HEK293T (cell line): ENCODE data around the gene GPR142.

Source experiments
- CTCF ChIA-PET: fragments of 350-600 bp; formaldehyde crosslinking; extraction: SDS; loops from one replicate; lab custom pipeline; 2021; ENCODE audit warnings: antibody characterized with exemption, inconsistent platforms; lab: Yijun Ruan, JAX
- POLR2A ChIA-PET: fragments of 350-600 bp; formaldehyde crosslinking; extraction: SDS; loops from one replicate; lab custom pipeline; 2020; ENCODE audit warnings: antibody characterized with exemption, inconsistent platforms; lab: Yijun Ruan, JAX
- DNase-seq: peaks from one replicate; pipeline ENCODE4 v3.0.0; 2012; ENCODE audit warnings: mixed read lengths; ENCODE audit errors: extremely low spot score
- ARNT ChIP-seq: fragments of 450-650 bp; IDR thresholded peaks from 2 replicates; pipeline ENCODE4 v1.6.1; 2017; ENCODE audit warnings: mild to moderate bottlenecking
- BHLHE40 ChIP-seq: fragments of 450-650 bp; IDR thresholded peaks from 2 replicates; pipeline ENCODE4 v1.6.1; 2016; ENCODE audit warnings: mild to moderate bottlenecking, moderate library complexity, borderline replicate concordance
- ELF4 ChIP-seq: fragments of 450-650 bp; IDR thresholded peaks from 2 replicates; pipeline ENCODE4 v1.6.1; 2017; ENCODE audit warnings: antibody characterized with exemption
- FOXA1 ChIP-seq: fragments of 450-650 bp; IDR thresholded peaks from 2 replicates; pipeline ENCODE4 v1.6.1; 2016; ENCODE audit warnings: mild to moderate bottlenecking
- FOXK2 ChIP-seq: fragments of 450-650 bp; IDR thresholded peaks from 2 replicates; pipeline ENCODE4 v1.6.1; 2016; ENCODE audit warnings: mild to moderate bottlenecking
- FOXM1 ChIP-seq: fragments of 450-650 bp; IDR thresholded peaks from 2 replicates; pipeline ENCODE4 v1.6.1; 2017; ENCODE audit warnings: mild to moderate bottlenecking, borderline replicate concordance
- HDGF ChIP-seq: fragments of 450-650 bp; IDR thresholded peaks from 2 replicates; pipeline ENCODE4 v1.6.1; 2017; ENCODE audit warnings: antibody characterized with exemption, borderline replicate concordance
- L3MBTL2 ChIP-seq: fragments of 450-650 bp; conservative IDR thresholded peaks from 2 replicates; pipeline ENCODE4 v1.6.1; 2016; ENCODE audit warnings: mild to moderate bottlenecking
- LEF1 ChIP-seq: fragments of 450-650 bp; IDR thresholded peaks from 2 replicates; pipeline ENCODE4 v1.6.1; 2017; ENCODE audit warnings: mild to moderate bottlenecking, borderline replicate concordance
- NFRKB ChIP-seq: fragments of 450-650 bp; IDR thresholded peaks from 2 replicates; pipeline ENCODE4 v1.6.1; 2016; ENCODE audit warnings: mild to moderate bottlenecking, moderate library complexity
- SP1 ChIP-seq: fragments of 450-650 bp; IDR thresholded peaks from 2 replicates; pipeline ENCODE4 v1.6.1; 2017
- SUZ12 ChIP-seq: fragments of 450-650 bp; IDR thresholded peaks from 2 replicates; pipeline ENCODE4 v1.6.1; 2016; ENCODE audit warnings: mild to moderate bottlenecking
- TARDBP ChIP-seq: fragments of 450-650 bp; IDR thresholded peaks from 2 replicates; pipeline ENCODE4 v1.6.1; 2016
- ZNF384 ChIP-seq: fragments of 450-650 bp; IDR thresholded peaks from 2 replicates; pipeline ENCODE4 v1.6.1; 2016

GPR142 gene

DNA sequence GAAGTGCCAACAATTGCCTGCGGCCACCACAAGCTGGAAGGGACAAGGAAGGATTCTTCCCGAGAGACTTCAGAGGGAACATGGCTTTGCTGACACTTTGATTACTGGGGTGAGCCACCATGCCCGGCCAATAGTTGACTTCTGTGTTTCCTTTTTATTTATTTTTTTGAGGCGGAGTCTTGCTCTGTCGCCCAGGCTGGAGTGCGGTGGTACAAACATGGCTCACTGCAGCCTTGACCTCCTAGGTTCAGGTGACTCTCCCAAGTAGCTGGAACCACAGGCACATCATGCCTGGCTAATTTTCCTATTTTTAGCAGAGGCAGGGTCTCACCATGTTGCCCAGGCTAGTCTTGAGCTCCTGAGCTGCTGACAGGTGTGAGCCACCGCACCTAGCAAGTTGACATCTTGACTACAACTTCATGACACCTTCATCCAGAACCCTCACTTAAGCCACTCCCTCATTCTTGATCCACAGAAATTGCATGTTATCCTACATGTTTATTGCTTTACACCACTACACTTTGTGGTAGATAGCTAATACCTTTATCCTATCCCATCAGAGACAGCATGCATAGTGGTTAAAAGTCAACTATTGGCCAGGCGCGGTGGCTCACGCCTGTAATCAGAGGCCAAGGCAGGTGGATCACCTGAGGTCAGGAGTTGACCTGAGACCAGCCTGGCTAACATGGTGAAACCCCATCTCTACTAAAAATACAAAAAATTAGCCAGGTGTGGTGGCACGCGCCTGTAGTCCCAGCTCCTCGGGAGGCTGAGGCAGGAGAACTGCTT lies 48.5 kb downstream of the GPR142 start:
- ChIA-PET CTCF (interaction anchor here (1.9 kb wide), 1 partner anchor 37 kb away, joined by 6 read pairs; no protein-coding TSS in a partner anchor), POLR2A (interaction anchor here (1.3 to 3.3 kb wide), 2 partner anchors 15 to 38 kb away, joined by 3 to 19 read pairs; no protein-coding TSS in a partner anchor)
- DNase-seq = no peak
- TF ChIP-seq FOXK2 (no peak), BHLHE40 (no peak), ZNF384 (no peak), SP1 (no peak), FOXM1 (no peak), FOXA1 (no peak), TARDBP (no peak), ARNT (no peak), ELF4 (no peak), L3MBTL2 (no peak), NFRKB (no peak)

DNA sequence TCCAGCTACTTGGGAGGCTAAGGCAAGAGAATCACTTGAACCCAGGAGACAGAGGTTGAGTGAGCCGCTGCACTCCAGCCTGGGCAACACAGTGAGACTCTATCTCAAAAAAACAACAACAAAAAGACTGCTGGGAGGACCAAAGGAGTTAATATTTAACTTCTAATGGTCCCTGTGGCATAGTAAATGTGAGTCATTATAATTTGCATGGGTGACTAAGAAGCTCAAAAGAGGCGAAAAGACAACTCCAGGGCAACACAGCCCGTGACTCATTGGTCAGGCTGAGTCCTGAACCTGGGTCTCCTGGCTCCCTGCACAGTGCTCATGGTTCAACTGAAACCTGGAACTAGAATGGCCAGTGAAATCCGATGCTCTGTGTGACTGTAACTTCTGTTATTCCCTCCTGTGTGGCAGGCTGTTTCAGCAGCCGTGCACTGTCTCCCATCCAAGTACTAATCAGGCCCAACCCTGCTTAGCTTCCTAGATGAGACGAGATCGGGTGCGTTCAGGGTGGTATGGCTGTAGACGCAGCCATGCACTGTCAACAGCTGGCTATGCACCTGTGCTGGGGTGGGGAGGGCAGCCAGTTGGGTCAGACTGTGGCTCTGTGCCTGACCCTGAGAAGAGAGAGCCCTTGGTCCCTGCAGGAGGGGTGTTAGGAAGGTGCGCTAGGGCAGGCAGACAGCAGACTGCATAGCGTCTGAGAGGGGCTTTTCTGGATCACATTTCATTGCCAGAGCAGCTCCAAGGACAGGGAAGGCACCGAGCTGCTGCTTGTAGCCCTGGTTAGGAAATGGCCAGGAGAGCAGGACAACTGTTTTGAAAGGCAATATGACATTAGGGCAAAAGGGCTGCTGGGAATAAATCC lies 50.1 kb downstream of the GPR142 start:
- CTCF ChIA-PET = interaction anchor here (1.9 kb wide), 1 partner anchor 38 kb away, joined by 6 read pairs; no protein-coding TSS in a partner anchor
- no peak for TF ChIP-seq ELF4
- no peak for TF ChIP-seq LEF1
- no peak for TF ChIP-seq NFRKB
- TF ChIP-seq FOXA1 = no peak
- TF ChIP-seq FOXM1 = no peak
- TF ChIP-seq SUZ12 = no peak
- TF ChIP-seq BHLHE40 = no peak
- no peak for TF ChIP-seq SP1
- no peak for TF ChIP-seq L3MBTL2
- TF ChIP-seq HDGF = no peak
- no peak for DNase-seq

DNA sequence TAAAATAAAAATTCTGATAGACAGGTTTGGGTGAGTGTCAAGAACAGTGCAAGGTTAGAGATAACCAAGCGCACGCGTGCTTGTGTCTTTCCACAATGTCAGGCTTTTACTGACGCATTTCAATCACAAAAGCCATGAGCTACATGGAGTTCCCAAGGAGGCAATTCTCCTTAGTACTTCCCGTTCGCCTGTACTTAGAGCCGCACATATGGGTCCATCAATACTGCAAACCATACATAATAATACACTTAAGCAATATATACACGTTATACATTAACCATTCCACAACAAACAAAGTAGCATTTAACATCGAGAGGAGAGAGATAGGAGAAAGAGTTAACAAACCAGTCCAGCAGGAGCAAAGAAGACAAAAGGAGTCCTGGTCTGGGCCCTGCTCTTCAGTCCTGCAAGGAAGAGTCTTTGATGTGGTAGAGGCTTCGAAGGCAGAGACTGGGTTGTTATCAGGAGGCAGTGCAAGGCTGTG lies 52.7 kb downstream of the GPR142 start:
- DNase-seq = no peak
- ChIA-PET POLR2A (no interaction called here), CTCF (no interaction called here)
- TF ChIP-seq SP1 = no peak

More for the DNA sequence above, 50.1 kb downstream of the GPR142 start:
- POLR2A ChIA-PET = interaction anchor here (1.0 to 3.3 kb wide), 4 partner anchors 13 to 40 kb away, joined by 3 to 19 read pairs (median 3); no protein-coding TSS in a partner anchor
